HepG2 (cell line): ENCODE measurements around the gene FTL. TPM values are rescaled to one million over a fixed set of nuclear protein-coding genes. Genes with fewer than 3 reads are reported as not detected.

Source experiments
- AGO1 ChIP-seq: fragments of 200-400 bp; formaldehyde crosslinking; IDR thresholded peaks from 2 replicates; pipeline ENCODE4 v1.6.1; 2017; ENCODE audit warnings: mild to moderate bottlenecking, low read depth, low read length, moderate library complexity; ENCODE audit not compliant: poor library complexity, severe bottlenecking
- CBX2 ChIP-seq, 2 experiments: fragments of 200-600 bp in 1 of 2; sonication (generic); formaldehyde crosslinking in 1 of 2; IDR thresholded peaks; 2 replicates each; pipeline versions ENCODE4 v1.7.0 to v1.8.1; 2018 to 2022; ENCODE audit warnings: low read depth in 2 of 2, low read length in 1 of 2, mild to moderate bottlenecking in 1 of 2, missing genetic modification reagents in 1 of 2
- ELF3 ChIP-seq: IDR thresholded peaks from 2 replicates; pipeline ENCODE4 v1.6.1; 2016; ENCODE audit warnings: missing genetic modification reagents, missing compliant biosample characterization
- HNRNPL ChIP-seq: fragments of 200-400 bp; formaldehyde crosslinking; IDR thresholded peaks from 2 replicates; pipeline ENCODE4 v1.6.1; 2017; ENCODE audit warnings: mild to moderate bottlenecking, low read depth, low read length
- HOXA9 ChIP-seq: sonication (generic); formaldehyde crosslinking; IDR thresholded peaks from 2 replicates; pipeline ENCODE4 v1.8.1; 2022; ENCODE audit warnings: missing genetic modification reagents, mild to moderate bottlenecking, moderate library complexity, borderline replicate concordance
- MXI1 ChIP-seq: IDR thresholded peaks from 3 replicates; pipeline ENCODE4 v1.6.1; 2012; ENCODE audit warnings: low read depth, low read length, inconsistent platforms, borderline replicate concordance
- MYNN ChIP-seq: sonication (generic); formaldehyde crosslinking; IDR thresholded peaks from 2 replicates; pipeline ENCODE4 v1.4.0; 2020; ENCODE audit warnings: mild to moderate bottlenecking, low read depth, missing genetic modification reagents
- NCOA5 ChIP-seq: sonication (generic); formaldehyde crosslinking; IDR thresholded peaks from 2 replicates; pipeline ENCODE4 v1.4.0; 2020; ENCODE audit warnings: missing genetic modification reagents
- RCOR2 ChIP-seq: IDR thresholded peaks from 2 replicates; pipeline ENCODE4 v1.6.1; 2016; ENCODE audit warnings: missing biosample characterization, missing genetic modification reagents
- SOX6 ChIP-seq, 2 experiments: fragments of 450-650 bp in 1 of 2; sonication (generic) in 1 of 2; formaldehyde crosslinking in 1 of 2; IDR thresholded peaks; 2 replicates each; pipeline versions ENCODE4 v1.4.0 to v1.6.1; 2017 to 2020; ENCODE audit warnings: antibody characterized with exemption in 1 of 2, mild to moderate bottlenecking in 1 of 2, missing genetic modification reagents in 1 of 2
- TOPORS ChIP-seq: sonication (generic); formaldehyde crosslinking; IDR thresholded peaks from 2 replicates; pipeline ENCODE4 v1.8.0; 2023; ENCODE audit warnings: mild to moderate bottlenecking, missing genetic modification reagents
- ZEB1 ChIP-seq: IDR thresholded peaks from 2 replicates; pipeline ENCODE4 v1.6.1; 2012; ENCODE audit warnings: mild to moderate bottlenecking, low read depth, inconsistent platforms; ENCODE audit not compliant: insufficient replicate concordance
- ZGPAT ChIP-seq: IDR thresholded peaks from 2 replicates; pipeline ENCODE4 v1.6.1; 2016; ENCODE audit warnings: mild to moderate bottlenecking
- ZMAT3 ChIP-seq: sonication (generic); formaldehyde crosslinking; conservative IDR thresholded peaks from 2 replicates; pipeline ENCODE4 v1.7.0; 2021; ENCODE audit warnings: missing genetic modification reagents
- ZNF367 ChIP-seq: sonication (generic); formaldehyde crosslinking; IDR thresholded peaks from 2 replicates; pipeline ENCODE4 v1.4.0; 2020; ENCODE audit warnings: missing genetic modification reagents, borderline replicate concordance
- ZNF441 ChIP-seq: sonication (generic); formaldehyde crosslinking; IDR thresholded peaks from 2 replicates; pipeline ENCODE4 v1.7.0; 2021; ENCODE audit warnings: missing genetic modification reagents, borderline replicate concordance
- ZNF446 ChIP-seq: sonication (generic); formaldehyde crosslinking; IDR thresholded peaks from 2 replicates; pipeline ENCODE4 v1.5.0; 2020; ENCODE audit warnings: mild to moderate bottlenecking, missing genetic modification reagents
- ZNF501 ChIP-seq: sonication (generic); formaldehyde crosslinking; IDR thresholded peaks from 2 replicates; pipeline ENCODE4 v1.5.1; 2020; ENCODE audit warnings: mild to moderate bottlenecking, moderate library complexity, missing genetic modification reagents
- polyA plus RNA-seq, 8 experiments: library from polyadenylated mRNA; depleted of rRNA in 3 of 8; stranded (reverse) in 7 of 8; unstranded in 1 of 8; fragments of >200 nt; fragmentation: Illumina TruSeq in 4 of 8; extraction: Trizol in 4 of 8; gene quantifications; 2 replicates each; pipeline versions ENCODE4 v1.2.1 to v1.2.3, GENCODE V29; 2011 to 2016; ENCODE audit warnings: low read depth in 4 of 8, missing spikeins in 1 of 8, mixed read lengths in 1 of 8; ENCODE audit not compliant: insufficient read depth in 1 of 8
- total RNA-seq, 5 experiments: library from RNA; depleted of rRNA; stranded (reverse); fragments of >200 nt; fragmentation: Illumina TruSeq; extraction: Trizol; gene quantifications; 2 replicates each; pipeline ENCODE4 v1.2.3, GENCODE V29; 2016; ENCODE audit warnings: low read depth in 1 of 5
- TF ChIP-seq, protein P1 (sequence below): sonication (generic); formaldehyde crosslinking; IDR thresholded peaks from 2 replicates; pipeline ENCODE4 v1.8.1; 2022; ENCODE audit warnings: mild to moderate bottlenecking, missing genetic modification reagents
- TF ChIP-seq, protein P2 (sequence below), 2 experiments: sonication (generic) in 1 of 2; formaldehyde crosslinking in 1 of 2; IDR thresholded peaks; 2 replicates each; pipeline versions ENCODE4 v1.6.1 to v1.9.0; 2014 to 2022; ENCODE audit warnings: antibody characterized with exemption in 1 of 2, borderline replicate concordance in 1 of 2, inconsistent platforms in 1 of 2, low read depth in 1 of 2, missing genetic modification reagents in 1 of 2

Gene FTL
- total and polyA plus RNA-seq, 2 of the 13 experiments (the other 11 are each of a cell fraction or from before 2014, with no cell fraction given), result 2,721 to 8,800 TPM

DNA sequence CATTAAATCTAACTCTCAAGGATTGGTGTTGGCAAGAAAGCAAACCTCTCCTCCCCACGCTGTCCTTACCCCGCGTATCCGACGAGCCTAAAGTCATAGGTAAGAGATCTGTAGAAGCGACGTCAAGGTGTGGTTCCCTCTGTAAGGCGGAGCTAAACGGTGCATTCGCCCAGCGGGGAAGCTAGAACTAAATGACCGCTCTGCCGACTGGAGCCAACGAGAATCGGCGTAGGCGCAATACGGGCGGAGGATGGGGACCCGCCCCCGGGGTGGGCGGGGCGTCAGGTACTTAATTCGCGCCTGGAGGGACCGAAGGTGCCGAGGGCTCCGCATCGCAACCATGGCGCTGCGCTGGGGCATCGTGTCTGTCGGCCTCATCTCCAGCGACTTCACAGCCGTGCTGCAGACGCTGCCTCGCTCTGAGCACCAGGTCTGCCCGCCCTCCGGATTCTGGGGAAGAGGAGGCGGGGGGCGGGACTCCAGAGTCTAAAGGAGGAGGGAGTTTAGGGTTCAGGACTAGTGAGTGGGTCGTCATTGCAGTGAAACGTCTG lies 31.7 kb upstream of the FTL start, which contains the start of gene DHDH (continued):
- TF ChIP-seq SOX6 (IDR thresholded peaks at IDR 0.05) (no peak), SOX6 (CRISPR knock-in tag; IDR thresholded peaks at IDR 0.05) (0 out of 2 replicates have a peak, but pooled peaks have one; percentile 10), HNRNPL (no peak), RCOR2 (CRISPR knock-in tag) (0 out of 2 replicates have a peak, but pooled peaks have one; percentile 33), ZNF501 (CRISPR knock-in tag) (no peak), ZNF441 (CRISPR knock-in tag) (no peak), TOPORS (CRISPR knock-in tag) (no peak), HOXA9 (CRISPR knock-in tag) (no peak), CBX2 (IDR thresholded peaks at IDR 0.05; ENCODE audit: low read depth, low read length) (no peak), CBX2 (CRISPR knock-in tag; IDR thresholded peaks at IDR 0.05; ENCODE audit: low read depth) (no peak), ZNF367 (no peak), ZEB1 (peak; percentile 38), NCOA5 (no peak), ZGPAT (peak; percentile 21; the same call in 1 of the 2 replicates), MXI1 (no peak; the same call in 2 of the 3 replicates), ZMAT3 (CRISPR knock-in tag) (no peak), ZNF446 (no peak), MYNN (CRISPR knock-in tag) (no peak), ELF3 (CRISPR knock-in tag) (no peak), AGO1 (no peak)
- TF ChIP-seq, protein P1, sequence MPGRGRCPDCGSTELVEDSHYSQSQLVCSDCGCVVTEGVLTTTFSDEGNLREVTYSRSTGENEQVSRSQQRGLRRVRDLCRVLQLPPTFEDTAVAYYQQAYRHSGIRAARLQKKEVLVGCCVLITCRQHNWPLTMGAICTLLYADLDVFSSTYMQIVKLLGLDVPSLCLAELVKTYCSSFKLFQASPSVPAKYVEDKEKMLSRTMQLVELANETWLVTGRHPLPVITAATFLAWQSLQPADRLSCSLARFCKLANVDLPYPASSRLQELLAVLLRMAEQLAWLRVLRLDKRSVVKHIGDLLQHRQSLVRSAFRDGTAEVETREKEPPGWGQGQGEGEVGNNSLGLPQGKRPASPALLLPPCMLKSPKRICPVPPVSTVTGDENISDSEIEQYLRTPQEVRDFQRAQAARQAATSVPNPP (CRISPR knock-in tag), result no peak
- TF ChIP-seq, protein P2, sequence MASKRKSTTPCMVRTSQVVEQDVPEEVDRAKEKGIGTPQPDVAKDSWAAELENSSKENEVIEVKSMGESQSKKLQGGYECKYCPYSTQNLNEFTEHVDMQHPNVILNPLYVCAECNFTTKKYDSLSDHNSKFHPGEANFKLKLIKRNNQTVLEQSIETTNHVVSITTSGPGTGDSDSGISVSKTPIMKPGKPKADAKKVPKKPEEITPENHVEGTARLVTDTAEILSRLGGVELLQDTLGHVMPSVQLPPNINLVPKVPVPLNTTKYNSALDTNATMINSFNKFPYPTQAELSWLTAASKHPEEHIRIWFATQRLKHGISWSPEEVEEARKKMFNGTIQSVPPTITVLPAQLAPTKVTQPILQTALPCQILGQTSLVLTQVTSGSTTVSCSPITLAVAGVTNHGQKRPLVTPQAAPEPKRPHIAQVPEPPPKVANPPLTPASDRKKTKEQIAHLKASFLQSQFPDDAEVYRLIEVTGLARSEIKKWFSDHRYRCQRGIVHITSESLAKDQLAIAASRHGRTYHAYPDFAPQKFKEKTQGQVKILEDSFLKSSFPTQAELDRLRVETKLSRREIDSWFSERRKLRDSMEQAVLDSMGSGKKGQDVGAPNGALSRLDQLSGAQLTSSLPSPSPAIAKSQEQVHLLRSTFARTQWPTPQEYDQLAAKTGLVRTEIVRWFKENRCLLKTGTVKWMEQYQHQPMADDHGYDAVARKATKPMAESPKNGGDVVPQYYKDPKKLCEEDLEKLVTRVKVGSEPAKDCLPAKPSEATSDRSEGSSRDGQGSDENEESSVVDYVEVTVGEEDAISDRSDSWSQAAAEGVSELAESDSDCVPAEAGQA (IDR thresholded peaks at IDR 0.05; ENCODE audit: low read depth), result no peak
- TF ChIP-seq, protein P2 (CRISPR knock-in tag; IDR thresholded peaks at IDR 0.05; ENCODE audit: borderline replicate concordance), result no peak
